ENCODE measurements around the gene SLC9B2. TPM values are rescaled to one million over a fixed set of nuclear protein-coding genes. Genes with fewer than 3 reads are reported as not detected.

SLC9B2 gene
- total RNA-seq, 2 donors from 2014 or later = 8.7 to 40.6 TPM

DNA sequence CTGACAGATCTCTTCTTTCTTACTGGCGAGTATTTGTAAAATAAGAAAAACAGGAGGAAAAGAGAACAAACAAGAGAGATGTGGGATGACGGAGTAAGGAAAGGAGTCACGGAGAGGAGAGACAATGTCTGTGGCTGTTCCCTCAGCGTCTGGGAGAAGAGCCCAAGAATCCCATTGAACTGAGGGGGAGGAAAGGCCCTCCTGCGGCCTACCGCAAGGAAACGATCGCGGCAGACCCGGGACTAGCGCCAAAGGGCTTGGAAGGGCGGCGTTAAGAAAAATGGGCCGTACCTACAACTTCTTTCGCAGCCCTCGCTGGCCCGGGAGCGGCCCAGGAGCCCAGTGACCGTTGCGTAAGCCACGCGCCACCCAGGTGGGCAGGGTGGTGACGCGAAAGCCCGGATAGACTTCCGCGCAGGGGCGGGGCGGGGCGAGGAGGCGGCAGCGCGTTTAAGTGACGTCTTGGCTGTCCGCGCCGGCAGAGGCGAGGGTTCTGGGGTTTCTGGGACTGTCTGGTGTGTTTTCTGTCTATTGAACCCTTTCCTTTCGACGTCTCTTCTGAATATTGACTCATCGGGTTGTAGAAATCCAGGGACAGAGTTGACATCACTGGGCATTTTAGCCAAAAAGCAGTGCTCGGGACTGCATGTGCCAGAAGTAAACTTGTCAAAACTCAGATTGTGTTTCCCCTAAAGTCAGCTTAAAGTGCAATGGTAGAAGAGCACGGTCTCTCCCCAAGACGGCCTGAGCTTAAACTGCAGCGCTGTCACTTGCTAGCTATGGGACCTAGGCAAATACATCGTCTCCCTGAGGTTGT, 57.0 kb downstream of the SLC9B2 start, which contains the start of gene SLC9B1:
Gene SLC9B1 (minus strand): TSS at position 398 of the 817 bp plus-strand sequence. CDS start 27,994 bp downstream, outside the sequence.
- TF ChIP-seq, protein P1, sequence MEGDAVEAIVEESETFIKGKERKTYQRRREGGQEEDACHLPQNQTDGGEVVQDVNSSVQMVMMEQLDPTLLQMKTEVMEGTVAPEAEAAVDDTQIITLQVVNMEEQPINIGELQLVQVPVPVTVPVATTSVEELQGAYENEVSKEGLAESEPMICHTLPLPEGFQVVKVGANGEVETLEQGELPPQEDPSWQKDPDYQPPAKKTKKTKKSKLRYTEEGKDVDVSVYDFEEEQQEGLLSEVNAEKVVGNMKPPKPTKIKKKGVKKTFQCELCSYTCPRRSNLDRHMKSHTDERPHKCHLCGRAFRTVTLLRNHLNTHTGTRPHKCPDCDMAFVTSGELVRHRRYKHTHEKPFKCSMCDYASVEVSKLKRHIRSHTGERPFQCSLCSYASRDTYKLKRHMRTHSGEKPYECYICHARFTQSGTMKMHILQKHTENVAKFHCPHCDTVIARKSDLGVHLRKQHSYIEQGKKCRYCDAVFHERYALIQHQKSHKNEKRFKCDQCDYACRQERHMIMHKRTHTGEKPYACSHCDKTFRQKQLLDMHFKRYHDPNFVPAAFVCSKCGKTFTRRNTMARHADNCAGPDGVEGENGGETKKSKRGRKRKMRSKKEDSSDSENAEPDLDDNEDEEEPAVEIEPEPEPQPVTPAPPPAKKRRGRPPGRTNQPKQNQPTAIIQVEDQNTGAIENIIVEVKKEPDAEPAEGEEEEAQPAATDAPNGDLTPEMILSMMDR (IDR thresholded peaks at IDR 0.05) = no peak
- Histone ChIP-seq H3K4me1 (ENCODE audit: control insufficient read depth in 1 of 2, low read depth in 2 of 2) (peaks cover 5 to 7% of the 10 kb centered on the region in 2 donors), H3K9me3 (no peaks in the 10 kb centered on the region), H3K36me3 (no peaks in the 10 kb centered on the region), H3K27me3 (replicated peaks; ENCODE audit: insufficient read depth) (no peaks in the 10 kb centered on the region), H3K4me3 (peak within 1 kb of the TSS; percentile 65), H3K27ac (peak within 1 kb of the TSS; percentile 82 to 92)
- DNase-seq (ENCODE audit: low spot score) (peak; percentile 84), ATAC-seq (ENCODE audit: insufficient number of reproducible peaks, low FRiP score, low read depth) (peak; percentile 90)

DNA sequence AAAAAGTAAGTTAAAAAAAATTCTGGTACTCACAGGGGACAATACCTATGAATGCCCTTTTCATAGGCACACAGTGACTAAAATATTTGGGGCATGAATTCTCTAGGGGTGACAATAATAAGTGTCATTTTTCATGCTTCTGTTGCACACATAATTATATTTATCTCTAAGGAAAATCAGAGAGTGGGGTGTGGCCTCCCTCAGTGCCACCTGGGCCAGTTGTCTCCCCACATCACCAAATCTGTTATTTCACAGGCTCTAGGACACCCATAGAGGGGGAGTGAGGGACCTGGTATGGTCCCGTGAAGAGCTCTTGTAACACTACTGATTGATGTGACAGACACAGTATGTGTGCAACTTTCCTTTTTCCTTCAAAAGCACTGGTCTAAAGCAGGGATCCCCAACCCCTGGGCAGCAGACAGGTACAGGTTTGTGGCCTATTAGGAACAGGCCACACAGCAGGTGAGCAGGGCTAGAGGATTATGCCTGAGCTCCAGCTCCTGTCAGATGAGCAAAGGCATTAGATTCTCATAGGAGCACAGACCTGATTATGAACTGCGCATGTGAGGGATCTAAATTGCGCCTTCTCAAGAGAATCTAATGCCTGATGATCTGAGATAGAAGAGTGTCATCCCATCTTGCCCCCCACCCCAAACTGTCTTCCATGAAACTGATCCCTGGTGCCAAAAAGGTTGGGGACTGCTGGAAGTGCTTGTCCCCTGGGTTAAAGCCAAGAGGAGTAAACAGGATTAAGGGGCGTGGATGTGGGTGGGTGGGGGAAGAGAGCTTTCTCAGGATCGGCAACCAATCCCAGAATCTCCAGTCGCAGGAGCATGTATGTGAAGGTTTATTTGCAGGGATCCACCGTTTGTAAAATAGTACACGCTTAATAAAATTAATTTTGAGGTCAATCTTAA, 57.9 kb downstream of the SLC9B2 start:
- DNase-seq (ENCODE audit: low spot score) = no peak
- peak; percentile 41 for ATAC-seq (ENCODE audit: insufficient number of reproducible peaks, low FRiP score, low read depth)

DNA sequence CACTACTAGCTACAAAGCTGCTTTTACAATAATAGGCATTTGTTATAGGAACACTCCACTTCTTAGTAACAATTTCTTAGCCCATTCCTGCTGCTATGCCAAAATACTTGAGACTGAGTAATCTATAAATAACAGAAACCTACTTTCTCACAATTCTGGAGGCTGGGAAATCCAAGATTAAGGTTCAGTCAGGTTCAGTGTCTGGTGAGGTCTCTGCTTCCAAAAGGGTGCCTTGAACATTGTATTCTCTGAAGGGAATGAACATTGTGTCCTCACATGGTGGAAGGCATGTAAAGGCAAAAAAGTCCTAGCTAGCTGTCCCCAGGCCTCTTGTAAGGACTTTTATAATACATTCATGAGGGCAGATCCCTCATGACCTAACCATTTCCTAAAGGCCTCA, 64.0 kb downstream of the SLC9B2 start:
- no peaks in the 10 kb centered on the region for H3K27me3 ChIP-seq (replicated peaks; ENCODE audit: insufficient read depth)
- H3K27ac ChIP-seq = peak overlapping the region; percentile 49 to 50
- H3K9me3 ChIP-seq = no peaks in the 10 kb centered on the region
- no peaks in the 10 kb centered on the region for H3K36me3 ChIP-seq
- DNase-seq (ENCODE audit: low spot score) (no peak), ATAC-seq (ENCODE audit: insufficient number of reproducible peaks, low FRiP score, low read depth) (no peak)
- TF ChIP-seq, protein P1 (IDR thresholded peaks at IDR 0.05) = no peak
- H3K4me3 ChIP-seq = no peak overlapping the region
- peaks cover 12 to 15% of the 10 kb centered on the region in 2 donors for H3K4me1 ChIP-seq (ENCODE audit: control insufficient read depth in 1 of 2, low read depth in 2 of 2)

More for the DNA sequence above, 57.9 kb downstream of the SLC9B2 start:
- H3K4me3 ChIP-seq = peak overlapping the region; percentile 65
- no peaks in the 10 kb centered on the region for H3K36me3 ChIP-seq
- TF ChIP-seq, protein P1 (IDR thresholded peaks at IDR 0.05) = no peak
- H3K27ac ChIP-seq = peak overlapping the region; percentile 82 to 92
- no peaks in the 10 kb centered on the region for H3K9me3 ChIP-seq
- H3K4me1 ChIP-seq (ENCODE audit: control insufficient read depth in 1 of 2, low read depth in 2 of 2) = peaks cover 5 to 7% of the 10 kb centered on the region in 2 donors
- H3K27me3 ChIP-seq (replicated peaks; ENCODE audit: insufficient read depth) = no peaks in the 10 kb centered on the region

DNA sequence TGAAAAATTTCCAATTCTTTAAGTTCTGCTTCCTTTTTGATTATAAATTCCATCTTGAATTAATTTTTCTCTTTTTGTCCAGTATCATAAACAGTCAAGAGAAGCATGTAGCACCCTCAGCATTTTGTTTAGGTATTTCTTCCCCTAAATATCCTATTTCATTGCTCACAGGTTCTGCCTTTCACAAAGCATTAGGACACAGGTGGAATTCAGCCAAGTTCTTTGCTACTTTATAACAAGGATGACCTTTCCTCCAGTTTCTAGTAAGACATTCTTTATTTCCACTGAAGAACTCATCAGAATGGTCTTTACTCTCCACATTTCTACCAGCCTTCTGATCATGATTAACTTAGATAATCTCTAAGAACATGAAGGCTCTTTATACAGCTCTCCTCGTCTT, 64.5 kb downstream of the SLC9B2 start:
- Histone ChIP-seq H3K27ac (peak overlapping the region; percentile 49 to 50), H3K36me3 (no peaks in the 10 kb centered on the region), H3K4me1 (ENCODE audit: control insufficient read depth in 1 of 2, low read depth in 2 of 2) (peaks cover 12 to 15% of the 10 kb centered on the region in 2 donors), H3K27me3 (replicated peaks; ENCODE audit: insufficient read depth) (no peaks in the 10 kb centered on the region), H3K4me3 (no peak overlapping the region), H3K9me3 (no peaks in the 10 kb centered on the region)
- DNase-seq (ENCODE audit: low spot score) = no peak
- TF ChIP-seq, protein P1 (IDR thresholded peaks at IDR 0.05) = no peak
- no peak for ATAC-seq (ENCODE audit: insufficient number of reproducible peaks, low FRiP score, low read depth)

Data from thoracic aorta (tissue), 2 donors.